Measurements from ENCODE around the gene RCOR2. TPM values are rescaled to one million over a fixed set of nuclear protein-coding genes. Genes with fewer than 3 reads are reported as not detected.

RCOR2 gene
- total RNA-seq, 2 experiments from 2014 or later, result 2.1 to 2.4 TPM

- peaks cover 13% of the 10 kb centered on the region for H4K20me1 ChIP-seq (ENCODE audit: insufficient read depth, low read length)
- no peak for DNase-seq (ENCODE audit: low spot score)
- POLR2A ChIA-PET, result interaction anchor here (0.8 to 1.6 kb wide), 3 partner anchors 10 to 18 kb away, joined by 3 to 5 read pairs (median 5); no protein-coding TSS in a partner anchor
Measured at GRCh38 chr11:63883791-63884190, 33.2 kb downstream of the RCOR2 start.

GRCh38 chr11:63882555-63883242 lies 34.3 kb downstream of the RCOR2 start:
- ChIA-PET CTCF (ENCODE audit: unreplicated experiment) (no interaction called here), POLR2A (interaction anchor here (1.6 kb wide), 1 partner anchor 9 kb away, joined by 5 read pairs; no protein-coding TSS in a partner anchor)
- peaks cover 36% of the 10 kb centered on the region for H3K36me3 ChIP-seq (ENCODE audit: insufficient read depth, low read length)
- TF ChIP-seq CTCF (conservative IDR thresholded peaks at IDR 0.05; ENCODE audit: low read length) (no peak), EZH2phosphoT487 (IDR thresholded peaks at IDR 0.05; ENCODE audit: borderline replicate concordance, low read depth, low read length) (no peak)
- BruUV-seq (replicated peaks), result no TSS peak
- no peaks in the 10 kb centered on the region for H3K9me3 ChIP-seq (ENCODE audit: low read length)
- no peak overlapping the region for H3K4me3 ChIP-seq (ENCODE audit: low read depth, low read length, poor library complexity, severe bottlenecking)
- no peaks in the 10 kb centered on the region for H3K9me2 ChIP-seq (ENCODE audit: insufficient read depth, low read length)
- intact Hi-C loops (cut with micrococcal nuclease; ENCODE audit: unreplicated experiment), result no loop called here
- DNase-seq (ENCODE audit: low spot score), result no peak
- no peak overlapping the region for H3K4me2 ChIP-seq (ENCODE audit: low read length)
- H3K27ac ChIP-seq (ENCODE audit: low read depth, low read length, poor library complexity, severe bottlenecking), result no peak overlapping the region
- peaks cover 35% of the 10 kb centered on the region; the same call in 1 of the 2 replicates for H3K79me2 ChIP-seq (ENCODE audit: insufficient read depth, low read depth, low read length)
- H4K20me1 ChIP-seq (ENCODE audit: insufficient read depth, low read length), result peaks cover 10% of the 10 kb centered on the region; the same call in 1 of the 2 replicates
- peaks cover 13% of the 10 kb centered on the region for H3K4me1 ChIP-seq (ENCODE audit: insufficient read depth, low read length, poor library complexity, severe bottlenecking)
- no peak overlapping the region for H2AFZ ChIP-seq (ENCODE audit: low read length)

More at GRCh38 chr11:63883791-63884190, 33.2 kb downstream of the RCOR2 start:
- H3K4me3 ChIP-seq (ENCODE audit: low read depth, low read length, poor library complexity, severe bottlenecking), result no peak overlapping the region
- H2AFZ ChIP-seq (ENCODE audit: low read length), result no peak overlapping the region
- no peaks in the 10 kb centered on the region for H3K9me2 ChIP-seq (ENCODE audit: insufficient read depth, low read length)
- H3K27ac ChIP-seq (ENCODE audit: low read depth, low read length, poor library complexity, severe bottlenecking), result no peak overlapping the region
- TF ChIP-seq CTCF (conservative IDR thresholded peaks at IDR 0.05; ENCODE audit: low read length) (no peak), EZH2phosphoT487 (IDR thresholded peaks at IDR 0.05; ENCODE audit: borderline replicate concordance, low read depth, low read length) (no peak)
- H3K9me3 ChIP-seq (ENCODE audit: low read length), result no peaks in the 10 kb centered on the region
- H3K4me2 ChIP-seq (ENCODE audit: low read length), result no peak overlapping the region
- intact Hi-C loops (cut with micrococcal nuclease; ENCODE audit: unreplicated experiment), result no loop called here
- peaks cover 36% of the 10 kb centered on the region for H3K79me2 ChIP-seq (ENCODE audit: insufficient read depth, low read depth, low read length)
- CTCF ChIA-PET (ENCODE audit: unreplicated experiment), result no interaction called here
- no TSS peak for BruUV-seq (replicated peaks)
- H3K36me3 ChIP-seq (ENCODE audit: insufficient read depth, low read length), result peaks cover 27% of the 10 kb centered on the region
- peaks cover 24% of the 10 kb centered on the region for H3K4me1 ChIP-seq (ENCODE audit: insufficient read depth, low read length, poor library complexity, severe bottlenecking)

- intact Hi-C loops (cut with micrococcal nuclease; ENCODE audit: unreplicated experiment), result no loop called here
- Histone ChIP-seq H3K4me3 (ENCODE audit: low read depth, low read length, poor library complexity, severe bottlenecking) (no peak overlapping the region), H3K4me1 (ENCODE audit: insufficient read depth, low read length, poor library complexity, severe bottlenecking) (no peaks in the 10 kb centered on the region), H3K4me2 (ENCODE audit: low read length) (no peak overlapping the region), H3K79me2 (ENCODE audit: insufficient read depth, low read depth, low read length) (peaks cover 51% of the 10 kb centered on the region; the same call in 1 of the 2 replicates), H4K20me1 (ENCODE audit: insufficient read depth, low read length) (peaks cover 8% of the 10 kb centered on the region; the same call in 1 of the 2 replicates), H3K36me3 (ENCODE audit: insufficient read depth, low read length) (peaks cover 51% of the 10 kb centered on the region), H3K9me2 (ENCODE audit: insufficient read depth, low read length) (no peaks in the 10 kb centered on the region), H3K27ac (ENCODE audit: low read depth, low read length, poor library complexity, severe bottlenecking) (no peak overlapping the region), H2AFZ (ENCODE audit: low read length) (no peak overlapping the region), H3K9me3 (ENCODE audit: low read length) (no peaks in the 10 kb centered on the region)
- DNase-seq (ENCODE audit: low spot score), result no peak
- ChIA-PET CTCF (ENCODE audit: unreplicated experiment) (no interaction called here), POLR2A (interaction anchor here (1.0 kb wide), 1 partner anchor 35 kb away, joined by 4 read pairs; no protein-coding TSS in a partner anchor)
- no TSS peak for BruUV-seq (replicated peaks)
- TF ChIP-seq EZH2phosphoT487 (IDR thresholded peaks at IDR 0.05; ENCODE audit: borderline replicate concordance, low read depth, low read length) (no peak), CTCF (conservative IDR thresholded peaks at IDR 0.05; ENCODE audit: low read length) (no peak)
Measured at GRCh38 chr11:63880403-63880790, 36.6 kb downstream of the RCOR2 start.
